Activated naive CD8-positive, alpha-beta T cell treated with anti-CD3 and anti-CD28 coated beads, Interleukin-2, amount 10 ng/mL, durations not matched to agents 7 days and 5 days (primary cell): Measurements from ENCODE around the gene NPIPB6. TPM values are rescaled to one million over a fixed set of nuclear protein-coding genes. Genes with fewer than 3 reads are reported as not detected.
"Not testable (repeated sequence)": the region's sequence is repeated elsewhere in the genome, so short reads cannot be mapped to it uniquely, and the experiment has no call there.

ENCODE experiments used
- ATAC-seq: fragments of 150-1000 bp; cut with Tn5 transposase; one replicate; pipeline ENCODE4 v1.10.0; 2021; ENCODE audit warnings: low read depth, moderate library complexity
- POLR2A ChIA-PET: fragments of 350-600 bp; sonication (Branson Sonifier 250); formaldehyde crosslinking; loops from one replicate; lab custom pipeline; 2021; ENCODE audit warnings: antibody characterized with exemption; lab: Charles Lee
- DNase-seq: peaks from one replicate; pipeline ENCODE4 v3.0.0; 2021
- H3K27ac Mint-ChIP-seq: one replicate; pipeline ENCODE4 v1.8.0; 2022; ENCODE audit warnings: mild to moderate bottlenecking, mixed read lengths
- H3K27me3 Mint-ChIP-seq: one replicate; pipeline ENCODE4 v1.8.0; 2022; ENCODE audit warnings: mild to moderate bottlenecking, moderate library complexity, mixed read lengths
- H3K36me3 Mint-ChIP-seq: one replicate; pipeline ENCODE4 v1.8.0; 2021; ENCODE audit warnings: mild to moderate bottlenecking, mixed read lengths
- H3K4me1 Mint-ChIP-seq: one replicate; pipeline ENCODE4 v1.8.0; 2021; ENCODE audit warnings: mixed read lengths
- H3K4me3 Mint-ChIP-seq: one replicate; pipeline ENCODE4 v1.8.0; 2022; ENCODE audit warnings: mild to moderate bottlenecking, moderate library complexity, mixed read lengths
- H3K9me3 Mint-ChIP-seq: one replicate; pipeline ENCODE4 v1.8.0; 2021; ENCODE audit warnings: mixed read lengths
- total RNA-seq, 2 experiments: library from RNA; stranded (reverse); gene quantifications; one replicate each; pipeline ENCODE4 v1.2.3, GENCODE V29; 2021

NPIPB6 gene
- 1 to 10 TPM; 2.4 to 4.5 TPM for total RNA-seq

DNA sequence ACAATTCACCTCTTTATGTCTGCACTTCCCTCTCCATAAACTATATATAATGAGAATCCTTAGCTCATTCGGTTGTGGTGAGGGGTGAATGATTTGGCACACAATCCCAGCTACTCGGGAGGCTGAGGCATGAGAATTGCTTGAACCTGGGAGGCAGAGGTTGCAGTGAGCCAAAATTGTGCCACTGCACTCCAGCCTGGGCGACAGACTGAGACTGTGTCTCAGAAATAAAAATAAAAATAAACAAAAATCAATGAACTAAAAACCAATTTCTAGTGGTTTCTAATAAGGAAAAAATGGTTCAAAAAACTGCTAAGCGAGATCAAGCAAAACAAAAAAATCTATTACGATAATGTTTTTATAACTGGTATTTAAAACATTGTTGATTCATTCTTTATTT lies at the start of gene NPIPB6:
Gene NPIPB6, minus strand, starts transcription at position 101 of the 400 bp plus-strand sequence. CDS start 686 bp downstream, outside the sequence.
- DNase-seq, H3K4me3 Mint-ChIP-seq, H3K36me3 Mint-ChIP-seq, H3K27me3 Mint-ChIP-seq, ATAC-seq, POLR2A ChIA-PET, H3K9me3 Mint-ChIP-seq, H3K4me1 Mint-ChIP-seq, H3K27ac Mint-ChIP-seq: not testable (repeated sequence)

DNA sequence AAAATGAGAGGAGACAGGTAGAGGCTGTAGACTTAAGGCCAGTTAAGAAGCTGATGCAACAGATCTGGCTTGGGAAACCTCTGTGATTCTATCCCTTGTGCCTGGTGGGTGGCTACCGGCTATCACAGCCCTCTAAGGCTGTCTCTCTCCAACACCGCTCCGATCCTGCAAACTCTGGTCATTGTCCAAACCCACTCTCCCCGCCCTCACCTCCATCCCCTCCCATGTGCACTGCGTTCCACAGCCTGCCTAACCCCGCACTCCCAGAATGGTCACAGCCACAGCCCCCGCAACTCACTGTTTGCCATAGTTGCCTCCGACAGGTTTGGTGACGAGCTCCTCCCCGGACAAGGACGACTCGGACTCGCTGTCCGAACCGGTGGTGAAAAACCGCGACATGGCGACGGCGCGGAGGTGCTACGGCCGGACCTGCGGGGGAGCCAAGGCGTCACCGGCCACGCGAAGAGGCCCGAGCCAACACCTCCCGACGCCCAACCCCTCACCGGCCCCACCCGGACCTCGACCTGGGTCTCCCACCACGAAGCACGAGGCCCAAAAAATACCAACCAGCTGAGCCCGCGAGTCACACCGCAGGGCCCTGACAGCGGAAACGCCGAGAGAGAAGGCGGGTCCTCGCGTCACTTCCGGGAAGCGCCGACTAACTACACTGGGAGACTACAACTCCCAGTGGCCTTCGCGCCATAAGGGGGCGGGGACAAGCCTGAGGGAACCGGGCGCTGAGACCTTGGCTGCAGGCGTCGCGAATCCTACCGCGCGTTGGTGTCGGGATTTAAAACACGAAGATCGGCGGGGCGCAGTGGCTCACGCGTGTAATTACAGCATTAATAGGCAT lies 40.1 kb upstream of the NPIPB6 start, which contains the start of gene EIF3CL:
Gene EIF3CL, minus strand, starts transcription at position 622 of the 853 bp plus-strand sequence. Its CDS starts 223 bp downstream, at position 399.
- H3K9me3 Mint-ChIP-seq, H3K4me3 Mint-ChIP-seq, H3K36me3 Mint-ChIP-seq, POLR2A ChIA-PET, DNase-seq, H3K27ac Mint-ChIP-seq, H3K4me1 Mint-ChIP-seq, H3K27me3 Mint-ChIP-seq: not testable (repeated sequence)
- ATAC-seq = peak; percentile 96

DNA sequence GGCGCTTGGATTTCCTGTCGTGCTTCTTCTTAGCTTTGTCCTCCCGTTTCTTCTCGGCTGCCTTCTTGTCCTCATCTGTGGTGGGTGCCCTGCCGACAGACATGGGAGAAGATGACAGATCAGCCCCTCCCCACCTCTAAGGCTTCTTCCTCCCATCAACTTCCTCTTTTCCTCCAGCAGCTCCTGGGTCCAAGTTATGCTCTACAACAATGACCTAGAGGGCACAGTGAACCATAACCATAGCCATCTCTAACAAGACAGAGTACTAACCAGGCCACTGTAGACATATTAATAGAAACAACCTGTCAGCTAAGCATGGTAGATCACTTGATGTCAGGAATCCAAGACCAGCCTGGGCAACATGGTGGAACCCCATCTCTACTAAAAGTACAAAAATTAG lies 28.7 kb upstream of the NPIPB6 start:
- ATAC-seq, H3K4me1 Mint-ChIP-seq, H3K9me3 Mint-ChIP-seq, H3K36me3 Mint-ChIP-seq, DNase-seq, H3K27me3 Mint-ChIP-seq, POLR2A ChIA-PET, H3K4me3 Mint-ChIP-seq, H3K27ac Mint-ChIP-seq: not testable (repeated sequence)

DNA sequence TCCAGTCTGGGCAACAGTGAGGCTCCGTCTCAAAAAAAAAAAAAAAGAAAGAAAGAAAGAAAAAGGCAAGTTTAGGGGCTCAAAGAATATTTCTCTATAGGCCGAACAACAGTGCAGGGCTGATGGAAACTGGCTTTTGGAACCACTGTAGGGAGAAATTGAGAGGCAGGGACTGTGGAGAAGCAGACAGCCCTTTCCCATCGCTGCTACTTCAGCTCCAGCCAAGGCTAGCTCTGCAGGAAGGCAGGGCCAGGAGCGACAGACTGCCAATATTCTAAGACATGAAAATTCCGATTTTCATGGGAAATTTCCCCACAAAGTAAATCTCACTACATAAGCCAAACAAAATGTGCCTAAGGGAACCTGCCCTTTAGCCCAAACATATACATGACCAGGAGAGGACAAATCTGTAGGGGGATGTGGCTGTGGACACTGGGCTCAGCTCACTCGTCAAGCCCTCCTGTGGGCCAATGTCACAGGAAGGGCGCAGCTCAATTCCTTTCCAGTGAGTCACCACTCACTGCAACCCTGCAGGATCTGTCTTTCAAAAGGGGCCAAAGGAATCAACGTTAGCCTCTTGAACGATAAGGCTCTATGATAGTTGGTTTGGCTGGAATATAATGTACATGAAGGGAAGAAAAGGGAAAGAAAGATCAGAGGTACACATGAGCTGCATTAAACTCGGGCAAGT lies 19.0 kb upstream of the NPIPB6 start:
- POLR2A ChIA-PET, H3K36me3 Mint-ChIP-seq, H3K9me3 Mint-ChIP-seq, H3K4me3 Mint-ChIP-seq, H3K4me1 Mint-ChIP-seq, ATAC-seq, H3K27ac Mint-ChIP-seq, DNase-seq, H3K27me3 Mint-ChIP-seq: not testable (repeated sequence)

DNA sequence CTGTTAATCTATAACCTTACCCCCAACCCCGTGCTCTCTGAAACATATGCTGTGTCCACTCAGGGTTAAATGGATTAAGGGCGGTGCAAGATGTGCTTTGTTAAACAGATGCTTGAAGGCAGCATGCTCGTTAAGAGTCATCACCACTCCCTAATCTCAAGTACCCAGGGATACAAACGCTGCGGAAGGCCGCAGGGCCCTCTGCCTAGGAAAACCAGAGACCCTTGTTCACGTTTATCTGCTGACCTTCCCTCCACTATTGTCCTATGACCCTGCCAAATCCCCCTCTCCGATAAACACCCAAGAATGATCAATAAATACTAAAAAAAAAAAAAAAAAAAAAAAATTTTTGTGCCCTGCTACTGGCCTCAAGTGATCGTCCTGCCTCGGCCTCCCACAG lies 14.5 kb upstream of the NPIPB6 start:
- H3K9me3 Mint-ChIP-seq, DNase-seq, ATAC-seq, H3K4me3 Mint-ChIP-seq, POLR2A ChIA-PET, H3K27ac Mint-ChIP-seq, H3K27me3 Mint-ChIP-seq, H3K36me3 Mint-ChIP-seq, H3K4me1 Mint-ChIP-seq: not testable (repeated sequence)

DNA sequence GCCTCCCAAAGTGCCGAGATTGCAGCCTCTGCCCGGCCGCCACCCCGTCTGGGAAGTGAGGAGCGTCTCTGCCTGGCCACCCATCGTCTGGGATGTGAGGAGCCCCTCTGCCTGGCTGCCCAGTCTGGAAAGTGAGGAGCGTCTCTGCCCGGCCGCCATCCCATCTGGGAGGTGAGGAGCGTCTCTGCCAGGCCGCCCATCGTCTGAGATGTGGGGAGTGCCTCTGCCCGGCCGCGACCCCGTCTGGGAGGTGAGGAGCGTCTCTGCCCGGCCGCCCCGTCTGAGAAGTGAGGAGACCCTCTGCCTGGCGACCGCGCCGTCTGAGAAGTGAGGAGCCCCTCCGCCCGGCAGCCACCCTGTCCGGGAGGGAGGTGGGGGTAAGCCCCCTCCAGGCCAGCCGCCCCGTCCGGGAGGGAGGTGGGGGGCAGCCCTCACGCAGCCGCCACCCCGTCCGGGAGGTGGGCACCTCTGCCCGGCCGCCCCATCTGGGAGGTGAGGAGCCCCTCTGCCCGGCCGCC lies 13.9 kb upstream of the NPIPB6 start:
- H3K9me3 Mint-ChIP-seq, H3K27me3 Mint-ChIP-seq, H3K4me3 Mint-ChIP-seq, H3K36me3 Mint-ChIP-seq, POLR2A ChIA-PET, ATAC-seq, H3K27ac Mint-ChIP-seq, DNase-seq, H3K4me1 Mint-ChIP-seq: not testable (repeated sequence)

DNA sequence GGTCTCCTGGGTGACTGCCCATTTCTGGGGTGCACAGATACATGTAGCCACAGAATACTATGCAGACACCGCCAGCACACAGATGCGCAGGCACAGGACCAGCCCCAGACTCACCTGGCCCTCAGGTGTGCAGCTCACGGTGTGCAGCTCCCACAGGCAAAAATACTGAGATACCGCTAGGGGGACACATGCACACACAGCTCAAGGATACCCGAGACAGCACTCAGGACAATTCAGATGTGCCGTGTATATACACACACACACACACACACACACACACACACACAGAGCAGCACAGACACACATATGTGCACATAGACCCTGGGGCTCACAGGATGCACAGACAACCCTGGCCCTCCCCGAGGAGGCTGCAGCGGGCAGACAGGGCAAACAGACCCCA lies 11.8 kb upstream of the NPIPB6 start:
- H3K4me1 Mint-ChIP-seq, DNase-seq, H3K9me3 Mint-ChIP-seq, H3K27me3 Mint-ChIP-seq, H3K27ac Mint-ChIP-seq, H3K36me3 Mint-ChIP-seq, H3K4me3 Mint-ChIP-seq, POLR2A ChIA-PET: not testable (repeated sequence)
- peak; percentile 52 for ATAC-seq

DNA sequence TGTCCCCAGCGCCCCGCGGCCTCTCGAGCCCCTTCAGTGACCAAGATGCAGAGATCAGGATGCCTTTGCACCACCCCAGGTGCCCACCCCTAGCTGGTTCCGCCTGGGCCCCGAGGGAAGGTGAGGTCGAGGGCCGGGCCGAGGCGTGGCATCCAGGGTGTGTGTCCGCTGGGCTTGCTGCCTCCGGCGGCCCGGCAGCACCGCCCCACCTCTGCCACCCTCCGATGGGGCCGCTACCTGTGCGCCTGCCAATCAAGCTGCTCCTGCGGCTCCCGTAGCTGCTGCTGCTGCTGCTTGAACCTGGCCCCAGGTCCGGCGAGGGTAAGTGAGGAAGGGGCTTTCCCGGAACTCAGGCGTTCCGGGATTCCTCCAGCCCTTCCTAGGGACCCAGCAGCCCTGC lies 11.0 kb upstream of the NPIPB6 start:
- DNase-seq, H3K4me1 Mint-ChIP-seq, POLR2A ChIA-PET, ATAC-seq, H3K27ac Mint-ChIP-seq, H3K9me3 Mint-ChIP-seq, H3K36me3 Mint-ChIP-seq, H3K27me3 Mint-ChIP-seq, H3K4me3 Mint-ChIP-seq: not testable (repeated sequence)

DNA sequence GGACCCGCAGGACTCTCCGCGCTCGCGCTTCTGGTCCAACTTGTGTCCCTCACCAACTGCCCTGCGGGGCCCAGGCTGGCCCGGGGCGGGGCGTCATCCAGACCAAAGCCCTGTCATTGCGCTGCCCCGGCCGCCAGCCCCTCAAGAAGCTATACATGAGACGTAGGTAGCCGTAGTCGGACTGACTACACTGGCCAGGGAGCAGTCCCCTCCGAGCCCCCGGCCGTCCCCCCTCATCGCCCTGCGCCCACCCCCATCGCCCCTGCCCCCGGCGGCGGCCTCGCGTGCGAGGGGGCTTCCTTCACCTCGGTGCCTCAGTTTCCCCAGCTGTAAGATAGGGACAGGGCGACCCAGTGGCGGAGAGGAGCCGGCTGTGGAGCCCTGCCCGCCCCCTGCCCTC lies 4.6 kb upstream of the NPIPB6 start:
- H3K9me3 Mint-ChIP-seq, H3K4me3 Mint-ChIP-seq, DNase-seq, H3K27ac Mint-ChIP-seq, H3K4me1 Mint-ChIP-seq, H3K27me3 Mint-ChIP-seq, POLR2A ChIA-PET, H3K36me3 Mint-ChIP-seq, ATAC-seq: not testable (repeated sequence)

DNA sequence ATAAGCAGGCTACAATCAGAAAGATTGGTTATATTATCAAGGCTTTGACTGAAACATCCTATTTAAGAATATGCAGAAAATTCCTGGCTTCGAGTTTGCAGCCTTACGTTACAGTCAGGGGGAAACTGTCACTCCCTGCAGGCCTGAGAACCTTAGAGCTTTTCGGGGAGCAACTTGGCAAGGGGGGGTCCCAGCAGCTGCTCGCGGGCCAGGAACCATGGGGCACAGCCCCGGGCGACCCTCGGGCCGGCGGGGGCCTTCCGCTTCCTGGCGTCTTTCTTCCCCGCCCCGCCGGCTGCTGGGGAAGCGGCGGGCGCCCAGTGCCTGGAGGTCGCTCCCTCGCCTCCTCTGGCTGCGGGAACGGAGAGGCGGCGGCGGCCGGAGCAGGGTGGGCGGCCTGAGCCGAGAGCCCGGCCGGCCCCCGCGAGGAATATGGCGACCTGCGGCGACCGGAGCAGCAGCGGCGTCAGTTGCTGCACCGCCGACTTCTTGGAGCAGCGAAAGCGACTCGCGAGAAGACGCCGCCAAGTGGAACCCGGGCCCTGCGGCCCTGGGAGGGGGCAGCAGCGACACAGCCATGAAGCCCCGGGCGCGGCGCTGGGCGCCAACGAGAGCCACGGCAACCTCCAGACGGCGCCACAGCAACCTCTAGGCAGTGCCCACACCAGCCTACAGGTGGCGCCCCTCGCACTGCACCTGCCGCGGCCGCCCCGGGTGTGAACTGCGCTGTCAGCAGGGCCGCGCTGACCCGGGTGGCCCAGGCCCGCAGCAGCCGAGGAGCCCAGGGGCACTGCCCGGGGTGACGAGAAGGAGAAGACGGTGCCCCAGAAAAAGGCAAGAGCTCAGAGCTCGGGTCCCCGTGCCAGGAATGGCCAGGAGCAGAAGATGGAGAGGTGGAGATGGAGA lies 1.2 kb upstream of the NPIPB6 start:
- H3K4me3 Mint-ChIP-seq, H3K4me1 Mint-ChIP-seq, H3K36me3 Mint-ChIP-seq, H3K9me3 Mint-ChIP-seq, POLR2A ChIA-PET, H3K27me3 Mint-ChIP-seq, H3K27ac Mint-ChIP-seq: not testable (repeated sequence)
- peak; percentile 40 for DNase-seq
- peak; percentile 95 for ATAC-seq

DNA sequence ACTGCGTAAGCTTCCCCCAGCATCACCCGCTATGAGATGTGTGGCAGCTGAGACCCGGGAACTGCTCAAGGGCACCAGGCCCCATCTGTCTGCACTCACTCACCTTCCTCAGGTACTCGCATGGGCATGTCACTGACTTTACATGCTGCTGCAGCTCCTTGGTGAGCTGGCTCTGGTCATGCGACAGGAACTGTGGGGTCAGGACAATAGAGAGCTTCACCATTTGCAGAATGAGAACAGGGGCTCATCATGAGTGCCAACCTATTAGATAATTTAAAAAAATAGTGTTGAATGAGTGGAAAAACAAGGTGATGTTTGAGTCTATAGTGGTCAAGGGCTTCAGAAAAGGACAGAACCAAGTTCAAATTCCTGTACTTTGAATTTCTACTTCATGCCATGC lies 708 bp downstream of the NPIPB6 start:
- H3K9me3 Mint-ChIP-seq, H3K36me3 Mint-ChIP-seq, POLR2A ChIA-PET, H3K4me3 Mint-ChIP-seq, H3K27me3 Mint-ChIP-seq, H3K27ac Mint-ChIP-seq, DNase-seq, ATAC-seq, H3K4me1 Mint-ChIP-seq: not testable (repeated sequence)

DNA sequence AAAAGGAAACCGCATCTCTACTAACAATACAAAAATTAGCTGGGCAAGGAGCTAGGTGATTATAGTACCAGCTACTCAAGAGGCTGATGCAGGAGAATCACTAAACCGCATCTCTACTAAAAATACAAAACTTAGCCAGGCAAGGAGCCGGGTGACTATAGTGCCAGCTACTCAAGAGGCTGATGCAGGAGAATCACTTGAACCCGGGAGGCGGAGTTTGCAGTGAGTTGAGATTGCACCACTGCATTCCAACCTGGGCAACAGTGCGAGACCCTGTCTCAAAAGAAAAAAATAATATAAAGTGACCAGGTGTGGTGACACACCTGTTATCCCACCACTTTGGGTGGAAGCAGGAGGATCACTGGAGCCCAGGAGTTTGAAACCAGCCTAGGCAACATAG lies 25.1 kb downstream of the NPIPB6 start:
- H3K4me3 Mint-ChIP-seq, H3K27me3 Mint-ChIP-seq, DNase-seq, POLR2A ChIA-PET, H3K27ac Mint-ChIP-seq, H3K9me3 Mint-ChIP-seq, H3K36me3 Mint-ChIP-seq, H3K4me1 Mint-ChIP-seq, ATAC-seq: not testable (repeated sequence)
